Stimulated activated CD4-positive, alpha-beta T cell treated with anti-CD3 and anti-CD28 coated beads, Interleukin-1b, Interleukin-23, amount 100 ng/mL, for 1 hour (primary cell): ENCODE results near the gene SMARCB1.
A peak's percentile ranks its signal among the peaks of the same experiment; 100 is the strongest.

Experiments
- DNase-seq, 2 donors: peaks; one replicate each; pipeline ENCODE4 v3.0.0-alpha.2; 2020; ENCODE audit warnings: low read depth in 2 of 2

Gene SMARCB1

DNA sequence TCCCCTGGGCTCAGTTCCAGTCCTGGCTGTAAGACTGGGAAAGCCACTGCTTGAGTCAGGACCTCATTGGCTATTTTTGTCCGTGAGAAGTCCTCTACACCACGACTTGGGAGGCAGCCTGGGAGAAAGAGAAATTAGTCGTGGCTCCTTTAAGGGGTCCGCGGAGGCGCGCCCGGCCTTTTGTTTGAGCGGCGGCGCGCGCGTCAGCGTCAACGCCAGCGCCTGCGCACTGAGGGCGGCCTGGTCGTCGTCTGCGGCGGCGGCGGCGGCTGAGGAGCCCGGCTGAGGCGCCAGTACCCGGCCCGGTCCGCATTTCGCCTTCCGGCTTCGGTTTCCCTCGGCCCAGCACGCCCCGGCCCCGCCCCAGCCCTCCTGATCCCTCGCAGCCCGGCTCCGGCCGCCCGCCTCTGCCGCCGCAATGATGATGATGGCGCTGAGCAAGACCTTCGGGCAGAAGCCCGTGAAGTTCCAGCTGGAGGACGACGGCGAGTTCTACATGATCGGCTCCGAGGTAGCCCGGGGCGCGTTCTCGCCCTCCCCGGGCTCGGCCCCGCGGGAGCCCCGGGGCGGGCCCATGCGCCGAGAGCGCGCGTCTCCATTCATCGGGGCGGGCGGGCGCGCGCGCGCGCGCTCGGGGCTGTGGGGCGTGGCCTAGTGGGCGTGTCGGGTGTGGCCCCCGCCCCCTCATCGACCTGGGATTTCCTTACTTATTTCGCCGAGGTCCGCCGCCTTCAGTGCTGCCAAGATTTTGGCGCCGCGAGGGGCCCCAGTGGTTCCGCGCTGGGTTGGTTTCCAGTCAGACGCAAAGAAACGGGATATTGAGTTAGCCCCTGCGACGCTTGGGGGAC lies at the start of gene SMARCB1:
Gene SMARCB1 (plus strand): TSS at position 215 of the 848 bp plus-strand sequence. CDS start 204 bp downstream, at position 419.
- peak; percentile 79 to 92 for DNase-seq

DNA sequence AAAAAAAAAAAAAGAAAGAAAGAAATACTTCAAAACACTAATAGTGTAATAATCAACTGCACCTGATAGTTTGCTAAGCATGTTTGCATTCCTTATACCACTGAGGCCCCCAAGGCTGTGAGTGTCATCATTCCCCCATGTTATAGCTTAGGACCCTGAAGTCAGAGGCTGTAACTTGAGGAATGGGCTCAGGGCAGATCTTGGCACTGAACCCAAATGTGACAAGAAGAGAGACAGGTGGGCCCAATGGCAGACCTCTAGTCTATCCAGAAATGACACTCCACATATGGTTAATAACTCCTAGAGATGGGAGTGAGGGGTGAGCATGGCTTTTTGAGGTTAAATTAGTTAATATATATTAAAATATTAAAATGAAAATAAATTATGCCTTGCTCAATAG lies 49.1 kb upstream of the SMARCB1 start:
- DNase-seq = no peak

DNA sequence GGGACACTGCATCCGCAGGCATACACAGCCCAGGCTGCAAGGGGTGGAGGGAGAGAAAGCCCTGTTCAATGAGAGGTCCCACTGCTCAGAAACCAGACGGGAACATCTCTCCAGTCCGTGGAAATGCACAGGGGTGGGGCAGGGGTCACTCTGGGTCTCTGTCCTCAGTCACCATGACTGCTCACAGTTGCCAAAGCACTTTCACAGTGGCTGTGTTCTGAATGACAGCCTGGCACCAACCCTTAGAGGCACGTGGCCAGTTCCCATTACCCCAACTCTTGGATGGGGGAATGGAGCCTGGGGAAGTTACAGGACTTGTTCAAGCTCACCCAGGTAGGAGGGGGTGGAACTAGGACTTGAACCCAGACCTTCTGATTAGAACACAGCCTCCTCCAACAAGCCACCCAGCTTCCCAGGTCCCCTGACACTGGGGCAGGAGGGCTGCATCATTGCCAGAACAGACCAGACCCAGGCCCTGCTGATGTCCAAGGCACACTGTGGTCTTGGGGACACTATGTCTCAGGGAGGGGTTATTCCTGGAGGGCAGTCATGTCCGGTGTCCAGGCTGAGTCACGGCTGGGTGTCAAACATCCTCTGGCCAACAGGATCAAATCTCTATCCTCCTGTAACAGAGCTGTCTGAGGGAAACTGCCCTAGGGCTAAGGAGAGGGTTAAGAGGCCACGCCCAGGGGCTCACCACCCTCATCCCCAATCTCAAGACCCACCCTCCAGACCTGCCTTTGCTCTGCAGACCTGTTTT lies 44.1 kb upstream of the SMARCB1 start:
- no peak for DNase-seq

DNA sequence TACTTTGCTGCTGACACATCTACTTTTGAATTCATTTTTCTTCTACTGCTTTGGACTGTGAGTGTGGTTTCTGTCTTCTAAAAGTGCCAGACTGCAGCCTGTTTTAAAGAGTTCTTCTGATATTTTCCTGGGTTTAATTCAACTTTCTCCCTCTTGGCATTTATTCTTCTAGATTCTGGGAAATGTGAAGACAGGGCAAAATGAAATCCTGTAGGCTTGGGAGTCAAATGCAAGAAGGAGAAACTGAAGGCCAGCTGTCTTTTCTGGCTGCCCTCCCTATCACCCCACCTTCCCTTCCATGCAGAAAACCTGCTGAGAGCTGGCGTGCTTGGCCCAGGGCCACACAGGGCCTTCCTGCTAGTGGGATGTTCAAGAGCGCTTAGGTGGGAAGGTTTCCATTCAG lies 43.5 kb upstream of the SMARCB1 start:
- no peak for DNase-seq

DNA sequence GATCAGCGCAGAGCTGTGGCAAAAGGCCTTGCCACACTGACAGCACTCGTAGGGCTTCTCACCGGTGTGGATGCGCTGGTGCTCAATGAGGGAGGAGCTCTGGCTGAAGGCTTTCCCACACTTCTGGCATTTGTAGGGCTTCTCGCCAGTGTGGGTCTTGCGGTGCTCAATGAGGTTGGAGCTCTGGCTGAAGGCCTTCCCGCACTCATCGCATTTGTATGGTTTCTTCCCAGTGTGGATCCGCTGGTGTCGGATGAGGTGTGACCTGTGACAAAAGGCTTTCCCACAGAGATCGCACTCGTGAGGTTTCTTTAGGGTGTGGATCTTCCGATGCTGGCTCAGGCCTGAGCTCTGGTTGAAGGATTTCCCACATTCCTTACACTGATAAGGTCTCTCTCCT lies 42.8 kb upstream of the SMARCB1 start:
- DNase-seq = no peak

DNA sequence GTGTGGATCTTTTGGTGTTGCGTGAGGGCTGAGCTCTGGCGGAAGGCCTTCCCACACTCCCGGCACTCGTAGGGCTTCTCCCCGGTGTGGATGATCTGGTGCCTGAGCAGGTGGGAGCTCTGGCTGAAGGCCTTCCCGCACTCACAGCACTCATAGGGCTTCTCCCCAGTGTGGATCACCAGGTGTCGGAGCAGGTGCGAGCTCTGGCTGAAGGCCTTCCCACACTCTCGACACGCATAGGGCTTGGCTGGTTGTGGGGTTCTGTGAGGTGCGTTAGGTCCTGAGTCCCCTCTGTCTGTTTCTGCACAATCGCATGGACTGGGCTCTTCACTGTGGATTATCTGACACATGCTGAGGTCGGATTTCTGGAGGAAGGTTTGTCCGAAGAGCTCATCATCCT lies 42.3 kb upstream of the SMARCB1 start:
- DNase-seq = no peak

DNA sequence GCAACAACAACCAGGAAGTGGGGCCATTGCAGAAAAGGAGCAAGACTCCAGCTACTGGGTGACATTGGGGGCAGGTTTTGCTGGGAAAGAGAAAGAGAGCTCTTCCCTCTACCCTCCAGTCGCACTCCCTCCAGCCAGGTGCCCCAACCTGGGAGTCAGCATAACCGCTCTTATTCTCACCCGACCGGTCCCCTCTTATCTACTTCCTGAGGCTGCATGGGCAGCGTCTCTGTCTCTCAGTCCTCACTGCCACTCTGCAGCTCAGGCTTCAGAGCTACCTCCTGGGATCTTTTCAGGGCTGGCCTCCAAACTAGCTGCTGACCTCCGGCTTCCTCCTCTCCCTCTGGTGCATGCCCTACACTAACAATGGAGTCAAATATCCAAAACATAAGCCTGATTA lies 41.0 kb upstream of the SMARCB1 start:
- DNase-seq = no peak

DNA sequence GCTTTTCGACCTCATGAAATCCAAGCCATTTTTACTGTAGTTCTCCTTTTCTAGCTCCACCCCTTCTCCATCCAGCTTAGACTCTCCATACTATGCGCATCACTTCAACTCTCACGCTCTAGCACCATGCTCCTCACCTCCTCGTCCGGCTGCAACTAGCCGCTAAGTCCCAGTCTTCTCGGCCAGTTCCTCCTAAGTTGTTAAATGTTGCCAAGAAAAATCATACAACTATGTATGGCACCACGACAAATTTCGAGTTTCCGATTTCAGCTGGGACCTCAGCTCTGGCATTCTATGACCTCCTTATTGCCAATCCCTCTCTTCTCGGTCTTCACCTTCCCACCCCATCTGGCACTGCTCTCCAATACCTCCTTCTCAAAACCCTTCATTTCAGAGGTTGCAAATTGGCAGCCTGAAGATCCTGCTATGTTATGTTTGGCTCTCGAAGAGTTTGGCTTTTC lies 36.9 kb upstream of the SMARCB1 start:
- DNase-seq = no peak

DNA sequence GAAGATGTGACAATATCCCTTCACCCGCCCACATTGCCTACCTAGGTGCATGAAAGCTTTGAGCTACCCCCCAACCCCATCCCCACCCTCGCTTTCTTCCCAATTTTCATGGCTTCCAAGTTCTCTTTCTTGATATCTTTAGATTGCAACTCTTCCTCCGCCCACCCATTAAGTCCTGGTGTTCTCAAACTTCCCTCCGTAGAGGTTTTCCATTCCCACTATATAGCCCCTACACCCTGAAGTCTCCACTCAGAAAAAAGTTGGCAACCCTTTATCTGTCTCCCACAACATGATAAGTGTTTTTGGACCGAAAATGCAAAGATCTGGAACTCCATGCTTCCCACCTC lies 36.4 kb upstream of the SMARCB1 start:
- DNase-seq = no peak

DNA sequence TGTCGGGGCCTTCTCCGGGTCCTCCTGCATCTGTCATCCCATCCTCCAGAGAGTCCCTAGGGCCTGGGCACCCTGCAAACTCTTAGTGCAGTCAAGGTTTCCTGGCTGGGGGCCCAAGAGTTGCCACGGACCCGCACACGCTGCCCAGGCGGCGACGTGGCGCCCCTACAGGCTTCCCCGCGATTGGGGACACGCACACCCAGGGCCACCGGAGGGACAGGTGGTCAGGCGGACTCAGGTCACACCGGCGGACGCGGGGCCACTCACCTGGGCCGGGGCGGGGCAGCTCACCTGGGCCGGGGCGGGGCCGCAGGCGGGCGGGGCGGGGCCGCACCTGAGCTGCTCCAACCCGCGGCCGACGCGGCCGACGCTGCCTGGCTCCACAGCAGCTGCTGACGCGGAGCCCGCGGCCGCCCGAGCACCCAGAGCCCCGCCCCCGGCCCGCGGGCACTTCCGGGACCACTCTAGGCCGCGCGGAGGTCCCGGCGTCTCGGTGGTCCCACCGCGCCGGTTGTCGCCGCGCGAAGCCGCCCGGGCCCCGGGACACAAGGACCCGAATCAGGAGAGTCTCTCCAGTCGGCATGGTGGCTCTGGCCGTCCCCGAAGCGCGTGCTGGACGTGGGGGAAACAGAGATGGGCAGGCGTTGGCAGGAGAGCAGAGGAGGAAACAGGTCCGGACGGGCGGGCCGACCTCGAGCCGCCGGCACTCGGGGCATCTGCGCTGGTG lies 35.9 kb upstream of the SMARCB1 start, which contains the start of gene ZNF70:
Gene ZNF70 (minus strand): TSS at position 399 of the 727 bp plus-strand sequence. CDS start 5,972 bp downstream, outside the sequence.
- peak; percentile 62 to 67 for DNase-seq

DNA sequence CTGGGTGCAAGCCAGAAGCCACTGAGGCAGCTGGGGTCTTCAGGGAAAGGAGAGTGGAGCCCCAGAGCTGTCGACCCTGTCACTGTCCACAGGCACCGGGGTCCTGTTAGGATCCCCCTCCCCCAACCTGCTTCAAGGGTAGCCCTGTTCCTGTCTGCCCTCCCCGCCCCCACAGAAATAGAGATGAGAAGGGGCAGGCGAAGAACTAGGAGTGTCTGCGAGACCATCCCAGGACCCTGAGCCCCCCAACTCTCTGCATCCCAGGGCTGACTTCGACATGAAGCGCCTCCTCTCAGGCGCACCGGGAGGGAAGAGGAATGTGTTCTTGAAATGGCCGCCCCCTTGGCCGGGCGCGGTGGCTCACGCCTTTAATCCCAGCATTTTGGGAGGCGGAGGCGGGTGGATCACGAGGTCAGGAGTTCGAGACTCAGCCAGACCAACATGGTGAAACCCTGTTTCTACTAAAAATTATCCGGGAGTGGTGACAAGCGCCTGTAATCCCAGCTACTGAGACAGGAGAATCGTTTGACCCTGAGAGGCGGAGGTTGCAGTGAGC lies 35.2 kb upstream of the SMARCB1 start:
- DNase-seq = no peak

DNA sequence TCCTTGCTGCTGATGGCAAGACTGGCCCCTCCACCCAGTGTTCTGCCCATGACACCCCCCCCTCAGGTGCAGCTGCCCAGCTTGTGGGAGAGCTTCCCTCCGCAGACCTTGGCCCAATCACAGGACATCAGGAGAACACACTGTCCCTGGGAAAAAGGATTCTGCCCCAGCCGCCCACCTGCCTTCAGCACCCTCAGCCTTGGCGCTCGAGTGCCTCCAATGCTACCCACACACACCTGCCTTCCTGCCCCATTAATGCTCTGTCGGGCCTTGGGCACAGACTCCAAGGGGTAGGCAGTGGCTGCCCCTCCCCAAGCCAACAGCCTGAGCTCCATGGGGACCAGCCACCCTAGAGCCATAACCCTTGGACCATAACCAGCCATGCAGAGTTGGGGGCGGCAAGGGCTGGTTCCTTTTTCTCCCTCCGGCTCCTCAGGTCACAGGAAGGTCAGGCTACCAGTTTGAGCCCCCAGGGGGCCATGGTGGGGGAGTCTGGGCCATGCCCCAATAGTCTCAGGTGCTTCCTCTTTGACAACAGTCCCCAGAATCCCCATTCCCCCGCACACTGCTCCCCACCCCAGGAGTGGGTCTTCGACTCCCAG lies 34.6 kb upstream of the SMARCB1 start:
- no peak for DNase-seq

DNA sequence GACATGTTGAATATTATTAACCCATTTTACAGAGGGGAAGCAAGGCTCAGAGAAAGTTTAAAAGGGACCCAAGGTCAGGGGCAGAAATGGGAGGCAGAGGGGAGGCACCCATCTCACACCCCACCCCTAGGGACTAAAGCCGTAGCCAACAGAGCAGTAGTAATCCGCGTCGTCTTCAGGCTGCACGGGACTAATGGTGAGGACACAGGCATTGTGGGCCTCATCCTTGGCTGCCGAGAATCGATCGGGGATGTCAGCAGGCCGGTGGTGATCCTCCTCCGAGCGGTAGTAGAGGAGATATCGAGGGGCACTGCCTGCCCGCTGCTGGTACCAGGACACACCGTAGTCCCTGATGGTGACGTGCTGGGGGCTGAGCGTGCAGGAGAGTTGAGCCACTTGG lies 34.0 kb upstream of the SMARCB1 start:
- no peak for DNase-seq

DNA sequence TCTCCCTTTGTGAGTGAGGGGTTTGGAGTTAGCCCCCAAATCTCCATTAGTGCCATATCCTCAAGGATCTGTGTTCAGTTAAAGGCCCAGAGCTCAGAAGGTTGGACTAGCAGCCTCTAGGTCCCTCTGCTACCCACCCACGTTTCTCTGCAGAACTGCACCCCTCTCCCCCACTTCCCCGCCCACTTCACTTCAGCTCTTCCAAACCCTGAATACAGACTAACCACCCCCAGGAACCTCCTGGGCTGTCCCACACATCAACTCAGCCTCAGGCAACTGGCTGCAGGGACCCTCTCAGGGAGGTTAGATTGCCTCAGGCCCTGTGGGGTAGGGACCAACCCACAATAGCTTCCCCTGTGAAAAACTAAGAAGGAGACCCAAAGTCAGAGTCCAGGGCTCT lies 33.4 kb upstream of the SMARCB1 start:
- no peak for DNase-seq

DNA sequence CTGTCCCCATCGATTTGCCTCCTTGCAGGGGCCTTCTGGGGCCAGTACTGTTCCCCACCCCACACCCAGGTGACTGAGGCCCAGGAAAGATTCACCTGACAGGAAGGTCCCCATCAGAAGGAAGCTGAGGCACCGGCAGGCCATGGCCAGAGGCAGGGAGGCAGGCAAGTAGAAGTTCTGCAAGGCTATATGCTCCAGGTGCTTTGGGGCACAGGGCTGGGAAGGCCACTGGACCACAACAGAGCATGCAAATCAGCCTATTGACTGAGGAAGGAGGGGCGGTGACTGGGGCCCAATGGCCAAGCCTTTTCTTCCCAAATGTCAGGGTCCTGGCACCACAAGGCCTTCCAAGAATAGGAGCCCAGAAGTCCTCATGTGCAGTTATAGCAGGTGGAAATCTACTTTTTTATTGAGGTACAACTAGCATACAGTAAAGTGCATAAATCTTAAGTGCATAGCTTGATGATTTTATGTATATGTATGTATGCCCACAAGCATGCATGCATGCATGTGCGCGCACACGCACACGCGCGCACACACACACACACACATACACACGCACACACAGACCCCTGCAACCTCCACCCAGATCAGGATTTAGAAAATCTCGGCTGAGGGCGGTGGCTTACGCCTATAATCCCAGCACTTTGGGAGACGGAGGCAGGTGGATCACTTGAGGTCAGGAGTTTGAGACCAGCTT lies 32.4 kb upstream of the SMARCB1 start, which contains the start of gene VPREB3:
Gene VPREB3 (minus strand): TSS at position 206 of the 700 bp plus-strand sequence. CDS start 62 bp downstream, at position 144.
- DNase-seq = no peak

DNA sequence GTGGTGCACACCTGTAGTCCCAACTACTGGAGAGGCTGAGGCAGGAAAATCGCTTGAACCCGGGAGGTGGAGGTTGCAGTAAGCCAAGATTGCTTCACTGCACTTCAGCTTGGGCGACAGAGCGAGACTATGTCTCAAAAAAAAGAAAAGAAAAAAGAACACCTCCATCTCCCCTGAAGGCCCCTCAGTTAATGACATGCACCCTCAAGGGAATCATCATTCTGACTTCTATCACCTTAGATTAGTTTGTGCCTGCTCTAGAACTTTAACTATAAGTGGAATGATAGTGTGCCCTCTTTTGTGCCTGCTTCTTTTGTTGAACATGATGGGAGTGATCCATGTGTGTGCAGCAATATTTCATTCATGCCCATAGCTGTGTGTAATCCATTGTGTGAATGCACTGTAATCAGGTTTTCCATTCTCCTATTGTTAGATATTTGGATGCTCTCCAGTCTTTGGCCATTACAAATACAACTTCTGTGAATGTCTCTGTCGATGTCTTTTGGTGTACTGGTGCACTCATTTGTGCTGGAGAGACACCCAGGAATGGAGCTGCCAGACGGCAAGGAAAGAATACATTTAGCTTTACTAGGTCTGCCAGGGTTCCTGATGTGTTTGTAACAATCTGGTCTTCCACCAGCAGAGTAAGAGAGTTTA lies 31.7 kb upstream of the SMARCB1 start:
- DNase-seq = no peak

DNA sequence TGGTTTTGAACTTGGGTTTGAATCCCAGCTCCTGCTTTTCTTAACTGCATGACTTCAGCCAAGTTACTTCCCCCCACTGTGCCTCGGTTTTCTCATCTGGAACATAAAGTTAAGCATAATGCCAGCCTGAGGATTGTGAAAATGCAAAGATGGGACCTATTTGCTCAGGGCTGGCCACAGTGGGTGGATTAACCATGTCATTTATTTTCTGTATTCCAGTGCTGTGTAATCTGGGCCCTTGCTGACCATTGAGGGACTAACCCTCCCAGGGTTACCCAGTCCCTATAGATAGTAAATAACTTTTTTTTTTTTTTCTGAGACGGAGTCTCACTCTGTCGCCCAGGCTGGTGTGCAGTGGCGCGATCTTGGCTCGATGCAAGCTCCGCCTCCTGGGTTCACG lies 31.1 kb upstream of the SMARCB1 start:
- DNase-seq = no peak

DNA sequence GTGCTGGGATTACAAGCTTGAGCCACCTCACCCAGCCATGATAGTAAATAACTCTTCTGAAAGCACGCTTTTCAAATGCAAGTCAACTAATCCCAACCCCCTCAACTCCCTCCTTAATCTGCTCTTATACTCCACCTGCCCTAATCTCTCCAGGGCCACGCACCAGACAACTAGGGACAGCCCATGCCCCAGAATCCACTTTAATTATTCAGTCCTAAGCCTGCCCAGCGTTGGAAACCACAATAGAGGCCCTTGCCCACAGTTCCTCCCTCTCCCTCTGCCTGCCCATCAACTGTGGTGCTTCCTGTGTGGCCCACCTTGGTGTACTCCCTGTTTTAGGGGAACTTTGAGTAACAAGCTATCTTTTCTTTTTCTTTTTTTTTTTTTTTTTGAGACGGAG lies 29.9 kb upstream of the SMARCB1 start:
- DNase-seq = no peak

DNA sequence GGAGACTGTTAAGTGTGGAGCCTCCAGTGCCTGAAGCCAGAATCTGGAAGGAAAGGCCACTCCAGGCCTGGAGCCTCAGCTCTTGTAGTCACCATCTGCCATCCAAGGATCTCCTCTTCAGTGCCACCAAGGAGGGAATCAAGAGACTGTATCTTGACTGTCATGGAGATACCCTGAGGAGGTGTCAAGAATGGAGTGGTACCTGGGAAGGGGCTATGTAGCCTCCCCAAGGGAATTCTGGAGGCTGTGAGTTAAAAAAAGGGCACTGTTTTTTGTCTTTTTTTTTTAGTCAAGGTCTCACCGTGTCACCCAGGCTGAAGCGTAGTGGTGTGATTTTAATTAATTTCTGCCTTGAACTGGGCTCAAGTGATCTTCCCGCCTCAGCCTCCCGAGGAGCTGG lies 27.2 kb upstream of the SMARCB1 start:
- no peak for DNase-seq

DNA sequence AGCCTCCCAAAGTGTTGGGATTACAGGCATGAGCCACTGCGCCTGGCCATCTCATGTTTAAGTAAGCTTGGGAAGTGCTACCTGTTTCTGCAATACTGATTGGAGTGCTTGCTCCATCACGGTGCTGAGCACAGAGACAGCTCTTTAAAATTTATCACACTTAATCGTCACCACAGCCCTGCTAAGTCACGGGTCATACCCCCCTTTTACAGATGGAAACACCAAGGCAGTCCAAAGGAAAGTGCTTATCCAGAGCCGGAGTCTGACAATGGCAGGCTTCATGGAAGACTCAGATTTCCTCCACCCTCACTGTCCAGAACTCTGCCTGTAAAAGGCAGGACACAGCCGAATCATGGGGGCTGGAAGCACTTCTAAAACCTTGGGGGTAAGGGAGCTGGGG lies 26.7 kb upstream of the SMARCB1 start:
- DNase-seq = no peak
